Measurements from ENCODE around the gene LUZP1.

DNA sequence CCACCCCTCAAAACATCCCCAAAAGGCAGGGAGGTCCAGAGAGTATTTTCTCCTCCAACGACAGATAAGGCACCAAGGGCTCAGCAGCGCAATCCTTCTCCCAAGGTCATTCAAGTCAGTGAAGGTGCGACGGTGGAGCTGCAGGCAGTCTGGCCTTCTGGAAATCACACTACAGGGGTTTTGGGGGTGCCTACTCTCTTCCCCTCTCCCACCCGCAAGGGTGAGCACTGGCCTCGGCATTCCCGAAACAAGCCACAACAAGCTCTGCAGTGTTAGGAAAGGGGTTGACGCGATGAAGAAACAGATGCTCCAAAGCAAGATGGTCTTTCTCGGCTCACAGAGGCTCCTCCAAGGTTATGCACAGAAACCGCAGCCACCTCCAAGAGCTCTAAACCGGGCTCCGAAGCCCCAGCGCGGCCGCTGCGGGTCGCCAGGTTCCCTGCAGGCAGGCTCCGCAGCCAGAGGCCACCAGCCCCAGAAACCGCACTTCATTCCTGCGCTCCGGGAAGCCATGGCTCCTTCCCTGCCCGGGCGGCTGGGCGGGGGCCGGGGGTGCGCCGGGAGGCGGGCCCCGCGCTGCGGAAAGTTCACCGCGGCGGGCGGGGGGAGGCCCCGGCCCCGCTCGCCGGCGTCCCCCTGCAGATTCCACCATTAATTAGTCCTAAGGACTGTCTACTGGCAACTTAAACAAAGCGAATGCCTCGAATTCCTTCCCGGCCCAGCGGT is 1.1 kb downstream of the LUZP1 start:
- TF ChIP-seq, protein P1, sequence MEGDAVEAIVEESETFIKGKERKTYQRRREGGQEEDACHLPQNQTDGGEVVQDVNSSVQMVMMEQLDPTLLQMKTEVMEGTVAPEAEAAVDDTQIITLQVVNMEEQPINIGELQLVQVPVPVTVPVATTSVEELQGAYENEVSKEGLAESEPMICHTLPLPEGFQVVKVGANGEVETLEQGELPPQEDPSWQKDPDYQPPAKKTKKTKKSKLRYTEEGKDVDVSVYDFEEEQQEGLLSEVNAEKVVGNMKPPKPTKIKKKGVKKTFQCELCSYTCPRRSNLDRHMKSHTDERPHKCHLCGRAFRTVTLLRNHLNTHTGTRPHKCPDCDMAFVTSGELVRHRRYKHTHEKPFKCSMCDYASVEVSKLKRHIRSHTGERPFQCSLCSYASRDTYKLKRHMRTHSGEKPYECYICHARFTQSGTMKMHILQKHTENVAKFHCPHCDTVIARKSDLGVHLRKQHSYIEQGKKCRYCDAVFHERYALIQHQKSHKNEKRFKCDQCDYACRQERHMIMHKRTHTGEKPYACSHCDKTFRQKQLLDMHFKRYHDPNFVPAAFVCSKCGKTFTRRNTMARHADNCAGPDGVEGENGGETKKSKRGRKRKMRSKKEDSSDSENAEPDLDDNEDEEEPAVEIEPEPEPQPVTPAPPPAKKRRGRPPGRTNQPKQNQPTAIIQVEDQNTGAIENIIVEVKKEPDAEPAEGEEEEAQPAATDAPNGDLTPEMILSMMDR (IDR thresholded peaks at IDR 0.05) = no peak
- TF ChIP-seq EP300 (IDR thresholded peaks at IDR 0.05; ENCODE audit: low read depth) = no peak

All from transverse colon (tissue), 3 donors.